Measurements from ENCODE around the gene CSNK1G1. TPM values are rescaled to one million over a fixed set of nuclear protein-coding genes. Genes with fewer than 3 reads are reported as not detected.

CSNK1G1 gene
- total RNA-seq, 2 experiments from 2014 or later, result 16.7 to 20.4 TPM

DNA sequence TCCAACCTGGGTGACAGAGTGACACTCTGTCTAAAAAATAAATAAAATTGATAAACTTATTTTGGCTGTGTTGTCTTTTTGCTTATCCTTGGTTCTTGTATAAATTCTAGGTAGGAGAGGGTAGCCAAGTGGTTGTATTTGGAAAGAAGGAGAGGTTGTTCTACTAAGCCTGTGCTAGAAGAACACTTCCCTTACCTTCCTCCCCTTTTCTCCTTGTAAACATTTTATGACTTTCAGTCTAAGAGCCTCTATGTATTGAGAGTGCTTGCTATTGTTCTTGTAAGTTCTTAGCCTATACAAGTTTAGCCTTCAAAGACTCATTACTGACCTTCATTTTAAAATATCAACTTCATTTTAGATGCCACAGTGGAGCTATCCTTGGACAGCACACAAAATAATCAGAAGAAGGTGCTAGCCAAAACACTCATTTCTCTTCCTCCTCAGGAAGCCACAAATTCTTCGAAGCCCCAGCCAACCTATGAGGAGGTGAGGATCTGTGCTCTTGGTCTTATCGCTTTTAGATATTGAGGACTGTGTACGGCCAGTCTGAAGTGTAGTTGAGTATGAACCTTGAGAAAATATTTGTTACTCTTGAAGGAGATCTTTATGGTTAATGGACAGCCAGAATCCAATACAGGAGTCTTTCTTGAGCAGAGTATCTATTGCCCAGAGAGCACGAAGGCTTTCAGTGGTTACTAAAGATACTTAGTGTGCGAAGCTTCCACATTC is 238.1 kb downstream of the CSNK1G1 start:
- DNase-seq (no peak), ATAC-seq (no peak)
- no peak overlapping the region for H3K4me3 Mint-ChIP-seq
- peaks cover 32% of the 10 kb centered on the region for H3K36me3 Mint-ChIP-seq (ENCODE audit: low read depth)
- no peaks in the 10 kb centered on the region for H3K9me3 Mint-ChIP-seq
- no peaks in the 10 kb centered on the region for H3K4me1 Mint-ChIP-seq (ENCODE audit: low read depth)
- ChIA-PET CTCF (no interaction called here), POLR2A (interaction anchor here (1.4 kb wide), 1 partner anchor 19 kb away, joined by 5 read pairs; no protein-coding TSS in a partner anchor)
- intact Hi-C loops (cut with micrococcal nuclease), result no loop called here
- no peaks in the 10 kb centered on the region for H3K27me3 Mint-ChIP-seq
- TF ChIP-seq, protein P1, sequence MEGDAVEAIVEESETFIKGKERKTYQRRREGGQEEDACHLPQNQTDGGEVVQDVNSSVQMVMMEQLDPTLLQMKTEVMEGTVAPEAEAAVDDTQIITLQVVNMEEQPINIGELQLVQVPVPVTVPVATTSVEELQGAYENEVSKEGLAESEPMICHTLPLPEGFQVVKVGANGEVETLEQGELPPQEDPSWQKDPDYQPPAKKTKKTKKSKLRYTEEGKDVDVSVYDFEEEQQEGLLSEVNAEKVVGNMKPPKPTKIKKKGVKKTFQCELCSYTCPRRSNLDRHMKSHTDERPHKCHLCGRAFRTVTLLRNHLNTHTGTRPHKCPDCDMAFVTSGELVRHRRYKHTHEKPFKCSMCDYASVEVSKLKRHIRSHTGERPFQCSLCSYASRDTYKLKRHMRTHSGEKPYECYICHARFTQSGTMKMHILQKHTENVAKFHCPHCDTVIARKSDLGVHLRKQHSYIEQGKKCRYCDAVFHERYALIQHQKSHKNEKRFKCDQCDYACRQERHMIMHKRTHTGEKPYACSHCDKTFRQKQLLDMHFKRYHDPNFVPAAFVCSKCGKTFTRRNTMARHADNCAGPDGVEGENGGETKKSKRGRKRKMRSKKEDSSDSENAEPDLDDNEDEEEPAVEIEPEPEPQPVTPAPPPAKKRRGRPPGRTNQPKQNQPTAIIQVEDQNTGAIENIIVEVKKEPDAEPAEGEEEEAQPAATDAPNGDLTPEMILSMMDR (IDR thresholded peaks at IDR 0.05), result no peak
- no peak overlapping the region for H3K27ac Mint-ChIP-seq

Other genes with a start within 250 kb of the CSNK1G1 start
- 1 to 10 TPM; 1.6 to 1.8 TPM for gene SNX22, start 204.4 kb downstream of the CSNK1G1 start, total RNA-seq
- 100 to 1,000 TPM; 223 to 227 TPM for gene PPIB, start 193.2 kb downstream of the CSNK1G1 start, total RNA-seq
- 100 to 1,000 TPM; 109 to 135 TPM for gene PCLAF, start 25.3 kb upstream of the CSNK1G1 start, total RNA-seq
- 10 to 100 TPM; 15.9 to 17.3 TPM for gene TRIP4, start 31.7 kb upstream of the CSNK1G1 start, total RNA-seq
- gene ZNF609, start 104.4 kb upstream of the CSNK1G1 start, total RNA-seq, result 10 to 100 TPM; 37.2 to 39.6 TPM

Measured in activated CD8-positive, alpha-beta T cell treated with anti-CD3 and anti-CD28 coated beads for 36 hours (primary cell).